Activated naive CD4-positive, alpha-beta T cell treated with anti-CD3 and anti-CD28 coated beads, Interleukin-2, amount 50 U/mL, for 16 hours (primary cell): ENCODE data around the gene EDA.
"Not testable (repeated sequence)": the region's sequence is repeated elsewhere in the genome, so short reads cannot be mapped to it uniquely, and the experiment has no call there.

Experiments
- DNase-seq: peaks from one replicate; pipeline ENCODE4 v3.0.0-alpha.2; 2020

Gene EDA

DNA sequence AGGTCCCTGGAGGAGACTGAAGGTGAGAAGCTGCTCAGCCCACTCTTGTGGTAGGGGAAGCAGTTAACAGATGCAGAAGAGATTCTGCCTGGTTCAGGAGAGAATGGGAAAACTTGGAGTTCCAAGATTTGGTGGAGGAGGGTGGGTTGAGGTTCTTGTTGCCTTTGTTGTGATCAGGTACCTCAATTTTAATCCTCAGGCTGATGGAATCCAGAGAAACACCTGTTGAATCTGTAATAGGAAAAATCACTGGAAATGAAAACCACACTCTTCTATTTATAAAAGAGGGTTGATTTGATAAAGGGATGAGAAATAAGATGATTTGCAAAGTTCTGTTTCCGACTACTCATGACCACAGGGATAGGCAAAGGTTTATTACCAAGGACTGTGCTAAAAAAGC, 132.1 kb downstream of the EDA start:
- no peak for DNase-seq

DNA sequence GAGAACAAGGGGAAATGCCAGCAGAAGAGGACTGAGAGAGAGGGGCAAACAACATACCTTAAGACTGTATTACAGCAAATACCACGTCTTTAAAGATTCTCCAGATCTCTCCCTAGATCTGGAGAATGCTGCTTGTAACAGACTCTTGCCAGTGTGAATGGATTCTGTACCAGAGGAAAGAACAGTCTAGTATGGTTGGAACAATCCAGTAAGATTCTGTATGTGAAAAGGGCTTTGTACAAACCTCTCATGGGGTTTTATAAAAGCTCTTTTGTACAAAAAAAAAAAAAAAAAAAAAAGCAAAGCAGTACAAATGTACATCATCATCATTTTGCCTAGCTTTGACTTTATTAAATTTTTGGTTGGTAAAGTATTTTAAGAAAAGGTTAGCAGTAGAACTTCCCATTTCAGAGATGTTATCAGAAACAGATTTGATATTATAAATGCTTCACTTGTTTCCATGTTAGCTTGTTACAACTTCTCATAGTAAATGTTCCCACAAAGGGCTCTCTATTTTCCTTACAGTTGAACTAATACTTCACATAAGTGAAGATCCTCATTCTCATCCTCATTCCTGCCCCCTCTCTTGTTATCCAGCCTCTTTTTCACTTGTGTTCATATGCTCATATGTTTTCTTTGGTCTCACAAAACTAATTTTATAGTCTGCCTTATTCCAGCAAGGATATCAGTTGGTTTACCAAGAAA, 144.2 kb downstream of the EDA start:
- no peak for DNase-seq

DNA sequence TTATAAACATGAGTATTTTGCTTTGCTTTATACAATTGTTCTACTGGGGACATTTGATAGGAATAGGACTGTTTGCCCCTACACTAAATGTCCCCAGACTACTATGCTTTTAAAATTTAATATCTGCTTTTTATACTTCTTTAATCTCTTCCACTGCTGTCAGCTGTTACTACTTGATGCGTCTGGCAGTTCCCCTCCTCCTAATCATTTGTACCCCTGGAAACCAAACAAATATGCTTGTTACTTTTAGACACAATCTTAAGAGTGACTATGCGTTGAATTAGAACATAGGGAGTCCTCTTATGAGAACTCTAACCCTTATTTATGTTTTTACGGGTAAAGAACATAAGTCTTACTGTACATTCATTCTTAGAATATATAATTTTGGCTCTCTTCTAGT, 145.7 kb downstream of the EDA start:
- no peak for DNase-seq

DNA sequence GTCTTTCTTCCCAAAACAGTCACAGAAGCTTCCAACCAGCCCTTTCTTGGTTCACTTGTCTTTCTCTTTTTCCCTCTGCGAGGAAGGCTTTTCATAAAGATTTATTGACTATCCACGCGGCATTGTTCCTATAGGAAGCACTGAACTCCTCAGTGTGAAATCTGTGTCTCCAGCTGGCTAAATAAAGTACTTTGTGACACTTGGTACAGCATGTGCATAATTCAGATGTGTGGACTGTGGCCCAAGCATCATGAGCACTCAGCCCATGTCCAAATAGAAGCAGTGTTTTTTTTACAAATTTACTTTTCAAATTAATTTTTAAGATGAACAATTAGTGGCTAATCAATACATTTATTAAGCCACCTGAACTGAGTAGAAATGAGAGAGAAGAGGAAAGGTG, 146.4 kb downstream of the EDA start:
- no peak for DNase-seq

DNA sequence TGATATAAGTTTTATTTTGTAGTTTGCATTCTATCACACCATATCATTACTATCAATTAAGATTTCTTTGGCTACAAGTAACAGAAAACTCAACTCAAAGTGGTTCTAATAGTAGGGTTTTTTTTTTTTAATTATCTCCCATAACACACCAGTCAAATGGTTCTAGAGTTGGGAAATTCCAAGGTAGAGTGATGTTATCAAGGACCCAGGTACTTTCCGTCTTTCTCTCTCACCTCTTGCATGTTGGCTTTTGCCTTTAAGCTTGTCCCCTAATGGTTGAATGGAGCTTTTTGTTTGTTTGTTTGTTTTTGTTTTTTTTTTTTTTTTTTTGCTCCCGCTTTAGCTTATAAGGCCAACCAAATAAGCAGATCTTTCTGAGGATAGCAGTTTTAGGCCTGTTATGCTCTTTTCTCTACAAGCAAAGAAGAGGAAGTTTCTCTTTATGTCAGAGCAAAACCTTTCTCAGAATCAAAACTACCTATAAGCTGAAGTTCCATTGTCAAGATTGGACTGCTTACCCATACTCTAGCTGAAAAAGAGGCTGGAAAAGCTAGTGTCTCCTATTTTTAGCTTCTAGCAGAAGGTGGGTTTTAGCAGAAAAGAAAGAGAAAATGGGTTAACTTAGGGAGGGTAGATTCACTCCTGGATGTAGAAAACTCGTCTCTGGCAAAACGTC, 177.5 kb downstream of the EDA start:
- DNase-seq = no peak

DNA sequence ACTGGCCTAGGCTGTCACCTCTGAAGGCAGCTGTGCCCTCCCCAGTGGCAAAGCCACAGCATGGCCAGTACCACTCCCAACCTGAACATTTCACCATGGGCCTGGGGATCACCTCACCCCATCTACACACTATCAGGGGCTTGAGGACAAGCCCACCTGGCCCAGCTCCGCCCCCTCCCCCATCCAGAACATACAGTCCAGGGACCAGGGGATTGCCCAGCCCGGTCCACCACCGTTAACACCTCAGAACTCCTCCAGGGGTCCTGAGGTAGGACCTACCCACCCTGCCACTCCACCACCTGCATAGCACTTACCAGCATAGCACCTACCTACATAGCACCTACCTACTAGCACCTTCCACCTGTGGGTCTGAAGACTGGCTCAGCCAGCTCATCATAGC, 179.8 kb downstream of the EDA start:
- no peak for DNase-seq

DNA sequence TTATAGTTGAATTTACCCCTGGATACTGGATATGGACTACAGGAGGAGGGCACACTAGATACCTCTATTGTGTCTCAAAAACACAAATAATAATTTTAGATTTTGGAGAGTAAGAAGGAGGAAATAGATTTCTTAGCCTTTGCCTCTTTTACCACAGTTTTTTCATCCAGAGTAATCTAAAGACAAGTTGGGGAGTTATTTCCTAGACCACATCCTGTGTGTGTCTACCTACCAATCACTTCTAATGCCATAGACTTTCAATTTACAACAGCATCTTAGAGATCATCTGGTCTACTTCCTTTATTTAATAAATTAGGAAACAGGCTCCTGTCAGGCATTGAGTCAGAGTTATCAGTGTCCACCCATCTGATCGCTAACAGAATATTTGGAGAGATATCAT, 191.5 kb downstream of the EDA start:
- DNase-seq = no peak

DNA sequence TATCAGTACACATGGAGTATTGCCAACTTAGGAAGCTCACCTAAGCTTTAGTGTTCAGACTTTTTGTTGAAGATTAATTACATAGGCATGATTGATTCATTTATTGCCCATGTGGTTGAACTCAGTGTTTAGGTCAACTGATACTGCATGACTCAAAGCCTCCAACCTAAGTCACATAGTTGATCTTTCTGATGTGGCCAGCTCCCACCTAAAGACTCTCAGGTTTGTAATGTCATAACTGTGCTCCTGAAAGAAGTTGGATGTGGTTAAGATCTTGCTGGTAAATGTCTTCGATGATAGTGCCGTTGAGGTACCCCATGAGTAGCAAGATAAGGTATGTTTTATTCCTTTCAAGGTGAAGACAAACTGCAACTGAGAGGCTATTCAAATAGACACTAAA, 192.5 kb downstream of the EDA start:
- DNase-seq = no peak

DNA sequence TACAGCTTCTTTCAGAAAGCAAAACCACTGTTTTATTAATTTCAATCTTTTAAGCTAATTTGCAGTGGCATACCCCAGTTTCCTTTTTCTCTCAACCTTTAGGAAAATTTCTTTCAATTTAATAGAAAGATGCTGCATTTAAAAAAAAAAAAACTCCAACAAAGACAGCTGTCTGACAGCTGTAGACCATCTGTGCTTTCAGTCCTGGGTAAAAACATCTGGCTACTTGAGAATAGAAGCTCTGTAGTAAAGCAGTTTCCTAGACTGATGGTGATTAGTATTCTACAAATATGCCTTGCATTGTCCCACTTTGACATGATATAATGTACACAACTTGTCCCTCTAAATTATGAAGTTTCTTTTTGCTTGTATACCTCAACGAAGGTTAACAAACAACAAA, 197.8 kb downstream of the EDA start:
- DNase-seq = no peak

DNA sequence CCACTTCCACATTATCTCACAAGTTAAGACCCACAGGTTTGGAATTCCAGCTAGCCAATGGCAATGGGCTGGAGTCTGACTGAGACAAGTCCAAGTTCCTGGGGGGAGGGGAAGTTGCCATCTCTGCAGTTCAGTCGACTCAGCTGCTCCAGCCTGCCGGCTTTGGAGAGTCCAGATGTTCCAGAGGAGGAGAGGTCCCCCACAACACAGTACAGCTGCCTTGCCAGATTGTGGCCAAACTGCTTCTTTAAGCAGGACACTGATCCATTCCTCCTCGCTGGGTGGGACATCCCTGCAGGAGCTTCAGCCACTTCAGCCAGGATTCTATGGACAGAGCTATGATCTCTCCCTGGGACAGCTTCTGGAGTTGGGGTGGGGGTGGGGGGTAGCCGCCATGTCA, 199.2 kb downstream of the EDA start:
- no peak for DNase-seq

DNA sequence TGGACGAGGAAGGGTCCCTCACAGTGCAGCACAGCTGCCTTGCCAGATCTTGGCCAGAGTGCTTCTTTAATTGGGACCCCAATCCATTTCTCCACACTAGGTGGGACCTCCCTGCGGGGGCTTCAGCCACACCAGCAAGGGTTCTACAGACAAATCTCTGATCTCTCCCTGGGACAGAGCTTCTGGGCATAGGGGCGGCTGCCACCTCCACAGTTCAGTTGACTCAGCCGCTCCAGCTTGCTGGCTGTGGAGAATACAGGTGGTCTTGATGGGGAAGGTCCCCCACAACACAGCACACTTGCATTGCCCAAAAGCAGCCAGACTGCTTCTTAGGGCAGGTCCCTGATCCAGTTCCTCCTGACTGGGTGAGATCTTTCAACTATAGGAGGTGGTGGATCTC, 199.6 kb downstream of the EDA start:
- no peak for DNase-seq

DNA sequence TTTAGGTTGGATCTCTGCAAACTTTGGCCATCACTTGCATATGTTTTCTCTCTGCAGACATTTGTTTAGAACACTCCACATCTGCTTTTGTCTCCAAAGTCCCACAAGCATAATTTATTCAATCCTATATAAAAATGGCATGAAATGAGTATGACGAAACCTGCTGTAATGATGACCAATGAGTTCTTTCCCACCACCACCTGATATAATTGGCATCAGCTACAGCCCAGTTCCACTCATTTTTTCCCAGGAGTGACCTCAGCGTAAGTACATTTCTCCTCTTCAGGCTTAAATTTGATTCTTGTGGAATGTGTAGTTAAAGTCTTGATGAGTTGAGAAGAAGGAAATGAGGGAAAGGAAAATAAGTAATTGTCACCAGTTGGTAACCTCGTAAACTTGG, 228.7 kb downstream of the EDA start:
- DNase-seq = no peak

DNA sequence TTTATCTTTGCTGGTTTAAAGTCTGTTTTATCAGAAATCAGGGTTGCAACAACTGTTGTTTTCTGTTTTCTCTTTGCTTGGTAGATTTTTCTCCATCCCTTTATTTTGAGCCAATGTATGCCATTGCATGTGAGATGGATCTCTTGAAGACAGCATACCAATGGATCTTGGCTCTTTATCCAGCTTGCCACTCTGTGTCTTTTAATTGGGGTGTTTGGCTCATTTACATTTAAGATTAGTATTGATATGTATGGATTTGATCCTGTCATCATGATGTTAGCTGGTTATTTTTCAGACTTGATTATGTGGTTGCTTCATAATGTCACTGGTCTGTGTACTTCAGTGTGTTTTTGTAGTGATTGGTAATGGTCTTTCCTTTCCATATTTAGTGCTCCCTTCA, 244.1 kb downstream of the EDA start:
- DNase-seq = not testable (repeated sequence)

DNA sequence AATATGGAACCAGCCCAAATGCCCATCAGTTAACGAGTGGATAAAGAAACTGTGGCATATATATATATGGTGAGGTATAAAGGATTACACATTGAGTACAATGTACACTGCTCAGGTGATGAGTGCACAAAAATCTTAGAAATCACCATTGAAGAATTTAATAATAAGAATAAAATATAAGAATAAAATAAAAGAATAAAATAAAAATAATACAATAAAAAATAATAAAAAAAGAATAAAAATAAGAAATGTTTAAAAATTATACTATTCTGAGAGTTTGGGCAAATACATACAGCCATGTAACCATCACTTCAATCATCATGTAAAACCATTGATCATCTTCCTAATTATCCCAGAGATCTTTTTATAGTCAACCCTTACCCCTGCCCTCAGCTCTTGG, 260.3 kb downstream of the EDA start:
- no peak for DNase-seq

DNA sequence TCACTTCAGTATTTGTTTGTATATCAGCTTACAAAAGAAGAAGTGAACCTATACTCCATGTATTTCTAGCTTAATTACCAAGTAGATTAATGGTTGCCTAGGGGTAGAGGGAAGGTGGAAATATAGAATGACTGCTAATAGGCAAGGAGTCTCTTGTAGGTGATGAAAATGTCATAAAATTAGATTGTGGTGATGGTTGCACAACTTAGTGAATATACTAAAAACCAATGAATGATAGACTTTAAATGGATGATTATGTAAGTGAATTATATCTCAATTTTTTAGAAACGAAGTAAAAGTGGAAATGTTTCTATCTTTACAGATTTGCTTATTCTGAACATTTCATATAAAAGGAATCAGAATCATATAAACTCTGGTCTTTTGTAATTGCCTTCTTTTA, 268.3 kb downstream of the EDA start:
- DNase-seq = no peak

DNA sequence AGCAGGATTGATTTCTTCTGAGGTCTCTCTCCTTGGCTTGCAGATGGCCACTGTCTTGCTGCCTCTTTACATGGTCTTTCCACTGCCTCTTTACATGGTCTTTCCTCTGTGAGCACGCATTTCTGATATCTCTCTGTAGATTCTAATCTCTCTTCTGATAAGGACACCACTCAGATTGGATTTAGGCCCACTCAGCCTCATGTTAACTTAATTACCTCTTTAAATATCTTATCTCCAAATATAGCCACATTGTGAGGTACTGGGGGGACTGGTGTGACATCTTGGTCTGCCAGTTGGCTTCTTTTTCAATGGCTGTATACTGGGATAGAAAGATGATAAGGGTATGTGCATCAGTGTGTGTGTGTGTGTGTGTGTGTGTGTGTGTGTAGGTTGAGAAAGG, 280.1 kb downstream of the EDA start:
- no peak for DNase-seq

DNA sequence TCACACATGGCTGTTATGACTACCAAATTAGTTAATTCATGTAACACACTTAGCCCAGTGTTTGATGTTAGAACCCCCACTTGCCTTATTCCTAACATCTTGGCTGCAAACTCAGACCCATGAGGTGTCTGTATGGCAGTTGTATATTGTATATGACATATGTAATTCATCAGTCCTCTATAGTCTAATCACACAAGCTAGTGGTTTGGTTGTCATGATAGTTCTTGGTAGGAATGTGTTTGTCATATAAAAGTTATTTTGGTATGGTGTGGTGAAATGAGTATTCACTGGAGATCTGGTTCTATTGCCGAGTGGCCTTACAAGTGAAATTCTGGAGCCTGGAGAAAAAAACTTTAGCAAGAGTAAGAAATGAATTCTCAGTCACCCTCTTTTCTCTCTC, 284.6 kb downstream of the EDA start:
- no peak for DNase-seq

DNA sequence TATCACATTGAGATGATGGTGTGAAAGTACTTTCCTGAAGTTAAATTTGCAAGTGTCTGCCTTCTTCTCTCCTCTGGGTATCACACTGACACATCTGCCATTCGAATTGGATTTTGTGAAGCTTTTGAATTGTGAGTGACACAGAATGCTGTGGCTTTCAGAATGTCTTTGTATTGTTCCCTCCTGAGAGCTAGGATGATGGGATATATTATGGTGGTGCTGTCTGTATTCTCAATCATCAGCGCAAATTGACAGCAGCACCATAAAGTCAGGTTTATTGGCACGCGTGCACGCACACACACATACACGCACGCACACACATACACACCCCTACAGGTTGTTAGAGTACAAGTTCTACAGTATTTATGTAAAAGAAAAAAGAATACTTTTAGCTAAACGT, 290.5 kb downstream of the EDA start:
- no peak for DNase-seq

DNA sequence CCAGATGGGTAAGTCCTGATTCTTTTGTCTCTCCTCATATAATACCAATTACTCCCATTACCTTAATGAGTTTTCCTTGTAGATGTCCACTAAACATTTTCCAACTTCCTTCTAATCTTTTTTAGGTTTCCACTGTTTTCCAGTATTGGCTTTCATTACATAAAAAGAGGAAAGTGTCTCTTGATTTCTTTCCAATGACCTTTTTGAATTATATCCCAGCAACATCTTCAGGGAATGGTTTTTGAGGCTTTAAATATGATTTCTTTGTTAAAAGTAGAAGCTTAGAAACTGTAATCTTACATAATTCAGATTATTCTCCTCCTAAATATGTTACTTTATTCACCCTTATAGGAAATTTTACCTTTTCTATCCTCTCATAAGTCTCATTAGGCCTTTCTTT, 298.9 kb downstream of the EDA start:
- no peak for DNase-seq

DNA sequence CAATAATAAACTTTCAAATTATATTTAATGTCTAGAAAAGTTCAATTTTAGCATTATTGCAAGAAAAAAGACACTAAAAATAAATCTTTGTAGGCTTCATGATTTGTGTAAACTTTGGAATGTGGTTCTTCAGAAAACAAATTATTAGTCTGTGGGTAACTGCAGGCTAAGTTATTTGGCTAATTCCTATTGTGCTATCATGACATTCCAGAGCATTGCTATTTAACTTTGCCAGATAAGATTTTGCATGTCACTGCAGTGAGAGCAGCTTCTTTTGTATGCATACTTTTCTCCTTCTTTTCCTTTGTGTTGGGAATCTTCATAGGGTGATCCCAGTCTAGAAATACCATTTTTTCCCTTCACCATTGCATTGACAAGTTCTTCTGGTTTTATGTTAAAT, 303.8 kb downstream of the EDA start:
- no peak for DNase-seq

DNA sequence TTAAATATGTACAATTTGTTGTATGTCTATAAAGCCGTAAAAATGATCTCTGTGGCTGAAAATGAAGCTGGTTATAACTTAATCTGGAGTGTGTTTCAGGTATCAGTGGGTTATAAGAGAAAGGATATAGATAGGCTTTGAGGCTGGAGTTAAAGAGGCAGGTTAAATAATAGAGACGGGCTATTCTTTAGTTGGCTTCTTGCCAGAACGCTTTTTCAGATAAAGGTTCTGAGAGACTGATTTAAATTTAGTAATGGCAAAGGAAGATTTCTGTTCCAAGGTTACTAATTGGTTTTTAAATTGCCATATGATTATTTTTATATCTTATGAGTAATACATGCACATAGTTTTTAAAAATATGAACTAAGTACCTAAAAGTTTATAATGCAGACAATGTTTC, 316.4 kb downstream of the EDA start:
- DNase-seq = no peak

DNA sequence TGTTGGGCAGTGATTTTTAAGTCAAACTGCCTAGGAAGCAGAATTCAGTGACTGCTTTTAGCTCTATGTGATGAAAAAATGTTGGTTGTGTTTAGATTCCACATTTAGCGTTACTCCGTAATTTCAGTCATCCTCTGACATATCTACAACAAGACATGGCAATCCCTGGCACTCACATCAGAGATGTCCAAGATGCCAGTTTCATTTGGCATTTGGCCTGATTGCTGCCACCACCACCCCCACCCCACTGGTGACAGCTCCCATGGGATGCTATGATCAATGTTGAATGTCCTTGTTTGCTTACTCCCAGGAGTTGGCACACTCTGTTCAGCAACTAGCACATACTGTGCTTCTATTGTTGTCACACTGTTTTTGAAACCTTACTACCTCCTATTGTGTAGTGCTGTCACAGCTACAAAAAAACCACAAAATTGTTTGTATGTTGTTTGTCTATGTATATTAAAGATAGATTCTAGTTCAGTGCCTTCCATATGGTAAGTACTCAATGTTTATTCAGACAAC, 332.4 kb downstream of the EDA start:
- DNase-seq = no peak

DNA sequence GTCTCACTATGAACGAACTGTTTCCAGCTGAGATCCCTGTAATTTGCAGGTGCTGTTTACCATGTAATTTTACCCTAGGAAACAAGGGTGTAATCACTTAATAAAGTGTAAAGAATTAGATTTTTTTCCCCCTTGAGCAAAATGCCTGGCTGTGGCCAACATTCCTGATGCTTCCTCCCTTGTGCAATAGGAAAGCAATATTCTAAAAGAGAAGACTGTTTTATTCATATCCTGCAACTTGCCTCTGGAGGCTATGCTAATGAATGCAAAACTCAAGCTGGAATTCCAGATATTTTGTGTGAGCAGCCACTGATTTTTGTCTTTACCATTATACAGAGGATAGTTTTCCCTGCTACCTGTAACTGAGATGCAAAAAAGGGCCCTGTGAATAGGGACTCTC, 335.8 kb downstream of the EDA start:
- no peak for DNase-seq

DNA sequence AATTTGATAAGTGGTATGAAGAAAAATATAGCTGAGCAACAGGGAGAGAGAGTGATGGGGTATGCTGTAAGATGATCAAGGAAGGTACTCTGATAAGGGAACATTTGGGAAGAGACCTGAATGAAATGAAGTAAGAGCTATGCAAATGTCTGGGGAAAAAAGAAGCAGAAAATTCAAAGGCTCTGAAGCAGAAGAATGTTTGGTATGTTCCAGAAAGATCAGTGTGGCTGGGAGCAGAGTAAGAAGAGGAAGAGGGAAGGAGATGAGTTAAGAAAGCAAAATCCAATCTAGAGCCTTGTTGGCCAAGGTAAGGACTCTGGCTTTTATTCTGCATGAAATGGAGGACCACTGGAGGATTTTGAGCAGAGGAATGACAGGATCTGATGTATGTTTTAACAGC, 343.8 kb downstream of the EDA start:
- no peak for DNase-seq
